ENCODE measurements around the gene LRRK1. TPM values are rescaled to one million over a fixed set of nuclear protein-coding genes. Genes with fewer than 3 reads are reported as not detected.

LRRK1 gene
- total RNA-seq, 1 donor from 2014 or later: 6.6 TPM

DNA sequence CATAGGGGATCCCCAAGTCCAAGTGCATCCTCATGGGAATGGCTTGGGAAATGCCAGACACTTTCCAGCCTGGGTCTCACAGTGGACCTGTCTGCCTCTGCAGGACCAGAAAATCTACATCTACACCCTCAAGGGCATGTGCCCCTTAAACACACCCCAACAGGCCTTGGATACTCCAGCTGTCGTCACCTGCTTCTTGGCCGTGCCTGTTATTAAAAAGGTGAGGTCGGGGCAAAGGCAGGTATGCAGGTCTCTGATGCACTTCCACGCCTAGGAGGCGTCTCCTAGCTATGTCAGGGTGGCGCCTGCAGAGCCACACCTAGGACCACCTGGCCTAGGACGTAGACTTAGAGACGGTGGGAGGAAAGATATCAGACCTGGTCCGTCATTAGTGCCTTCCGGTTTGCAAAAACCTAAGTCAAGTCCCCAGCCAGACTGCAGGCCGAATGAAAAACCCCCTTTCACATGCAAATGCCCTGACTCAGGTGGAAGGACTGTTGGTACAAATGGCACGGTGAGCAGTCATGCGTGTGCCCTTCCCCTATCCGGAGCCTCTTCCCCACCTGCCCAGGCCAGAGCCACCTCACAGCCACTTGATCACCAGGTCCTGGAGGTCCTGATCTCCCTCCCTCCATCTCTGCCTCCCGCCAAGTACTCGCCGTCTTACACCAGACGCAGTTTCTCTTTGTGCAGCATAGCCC lies 143.5 kb downstream of the LRRK1 start:
- H3K27me3 ChIP-seq (ENCODE audit: control insufficient read depth, insufficient read depth, low read length): no peaks in the 10 kb centered on the region
- TF ChIP-seq, protein P1, sequence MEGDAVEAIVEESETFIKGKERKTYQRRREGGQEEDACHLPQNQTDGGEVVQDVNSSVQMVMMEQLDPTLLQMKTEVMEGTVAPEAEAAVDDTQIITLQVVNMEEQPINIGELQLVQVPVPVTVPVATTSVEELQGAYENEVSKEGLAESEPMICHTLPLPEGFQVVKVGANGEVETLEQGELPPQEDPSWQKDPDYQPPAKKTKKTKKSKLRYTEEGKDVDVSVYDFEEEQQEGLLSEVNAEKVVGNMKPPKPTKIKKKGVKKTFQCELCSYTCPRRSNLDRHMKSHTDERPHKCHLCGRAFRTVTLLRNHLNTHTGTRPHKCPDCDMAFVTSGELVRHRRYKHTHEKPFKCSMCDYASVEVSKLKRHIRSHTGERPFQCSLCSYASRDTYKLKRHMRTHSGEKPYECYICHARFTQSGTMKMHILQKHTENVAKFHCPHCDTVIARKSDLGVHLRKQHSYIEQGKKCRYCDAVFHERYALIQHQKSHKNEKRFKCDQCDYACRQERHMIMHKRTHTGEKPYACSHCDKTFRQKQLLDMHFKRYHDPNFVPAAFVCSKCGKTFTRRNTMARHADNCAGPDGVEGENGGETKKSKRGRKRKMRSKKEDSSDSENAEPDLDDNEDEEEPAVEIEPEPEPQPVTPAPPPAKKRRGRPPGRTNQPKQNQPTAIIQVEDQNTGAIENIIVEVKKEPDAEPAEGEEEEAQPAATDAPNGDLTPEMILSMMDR (IDR thresholded peaks at IDR 0.05; ENCODE audit: insufficient read depth, low read length, poor library complexity, severe bottlenecking): no peak
- no peak for DNase-seq (ENCODE audit: low read depth)
- H3K4me3 ChIP-seq (ENCODE audit: low read depth, low read length): no peak overlapping the region
- H3K36me3 ChIP-seq (ENCODE audit: control insufficient read depth, insufficient read depth, low read length): no peaks in the 10 kb centered on the region

DNA sequence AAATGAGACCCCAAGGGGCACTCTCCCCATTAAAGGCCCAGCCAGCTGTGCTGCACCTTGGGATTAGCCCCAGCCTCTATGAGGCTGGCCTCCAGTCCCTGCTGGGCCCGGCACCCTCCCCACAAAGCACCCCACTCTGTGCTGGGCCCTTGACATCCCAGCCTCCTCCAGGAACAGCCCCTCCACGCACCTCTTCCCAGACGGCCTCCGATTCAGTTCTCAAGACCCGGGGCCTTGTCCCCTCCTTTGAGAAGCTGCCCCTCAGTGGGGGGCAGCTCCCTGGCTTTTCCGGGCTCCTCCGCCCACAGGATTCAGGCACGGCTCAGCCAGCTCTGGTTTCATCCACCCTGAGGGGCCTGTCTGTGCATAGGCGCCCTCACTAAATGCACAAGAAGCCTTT lies 144.1 kb downstream of the LRRK1 start:
- H3K4me3 ChIP-seq (ENCODE audit: low read depth, low read length): no peak overlapping the region
- H3K27me3 ChIP-seq (ENCODE audit: control insufficient read depth, insufficient read depth, low read length): no peaks in the 10 kb centered on the region
- no peak for DNase-seq (ENCODE audit: low read depth)
- no peaks in the 10 kb centered on the region for H3K36me3 ChIP-seq (ENCODE audit: control insufficient read depth, insufficient read depth, low read length)
- TF ChIP-seq, protein P1 (IDR thresholded peaks at IDR 0.05; ENCODE audit: insufficient read depth, low read length, poor library complexity, severe bottlenecking): no peak

DNA sequence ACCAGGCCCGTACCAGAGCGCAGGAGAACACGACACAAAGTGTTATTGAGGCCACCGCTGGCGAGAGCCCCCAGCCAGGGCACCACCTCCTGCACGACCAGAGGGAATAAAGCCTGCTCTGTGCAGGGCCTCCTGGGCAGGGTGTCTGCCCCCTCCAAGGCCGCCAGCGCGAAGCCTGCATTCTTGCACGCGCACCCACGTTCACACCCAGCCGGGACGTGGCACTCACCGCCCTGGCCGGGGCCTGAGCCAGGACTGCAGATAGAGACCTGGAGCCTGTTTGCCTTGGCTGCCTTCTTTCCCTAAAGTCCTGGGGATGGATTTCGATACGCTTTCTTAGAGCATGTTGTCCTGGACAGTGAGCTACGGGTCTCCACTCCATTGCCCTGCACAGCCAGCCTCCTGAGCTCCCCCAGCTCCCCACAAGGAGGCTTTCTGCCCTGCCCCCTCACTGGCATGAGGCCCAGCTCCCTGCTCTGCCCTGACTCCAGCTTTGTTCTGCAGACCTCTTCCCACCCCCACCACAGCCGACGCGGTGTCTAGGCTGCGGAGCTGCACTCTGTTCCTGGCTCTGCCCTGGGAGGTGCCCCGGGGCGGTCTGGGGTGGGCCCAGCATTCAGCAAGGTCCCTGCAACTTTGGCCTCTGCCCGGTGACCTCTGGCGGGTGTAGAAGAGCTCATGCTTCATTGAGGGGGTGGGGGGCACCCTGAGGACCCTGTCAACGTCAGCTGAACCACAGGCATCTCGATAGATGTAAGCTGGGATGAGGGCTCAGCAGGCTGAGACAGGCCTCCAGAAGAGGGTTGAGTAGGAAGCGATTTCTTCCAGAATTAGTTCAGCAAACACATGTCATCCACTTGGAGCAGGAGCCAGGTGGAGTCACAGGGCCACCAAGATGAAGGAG lies 145.0 kb downstream of the LRRK1 start:
- Histone ChIP-seq H3K36me3 (ENCODE audit: control insufficient read depth, insufficient read depth, low read length) (no peaks in the 10 kb centered on the region), H3K4me3 (ENCODE audit: low read depth, low read length) (no peak overlapping the region), H3K27me3 (ENCODE audit: control insufficient read depth, insufficient read depth, low read length) (no peaks in the 10 kb centered on the region)
- TF ChIP-seq, protein P1 (IDR thresholded peaks at IDR 0.05; ENCODE audit: insufficient read depth, low read length, poor library complexity, severe bottlenecking): no peak
- no peak for DNase-seq (ENCODE audit: low read depth)

DNA sequence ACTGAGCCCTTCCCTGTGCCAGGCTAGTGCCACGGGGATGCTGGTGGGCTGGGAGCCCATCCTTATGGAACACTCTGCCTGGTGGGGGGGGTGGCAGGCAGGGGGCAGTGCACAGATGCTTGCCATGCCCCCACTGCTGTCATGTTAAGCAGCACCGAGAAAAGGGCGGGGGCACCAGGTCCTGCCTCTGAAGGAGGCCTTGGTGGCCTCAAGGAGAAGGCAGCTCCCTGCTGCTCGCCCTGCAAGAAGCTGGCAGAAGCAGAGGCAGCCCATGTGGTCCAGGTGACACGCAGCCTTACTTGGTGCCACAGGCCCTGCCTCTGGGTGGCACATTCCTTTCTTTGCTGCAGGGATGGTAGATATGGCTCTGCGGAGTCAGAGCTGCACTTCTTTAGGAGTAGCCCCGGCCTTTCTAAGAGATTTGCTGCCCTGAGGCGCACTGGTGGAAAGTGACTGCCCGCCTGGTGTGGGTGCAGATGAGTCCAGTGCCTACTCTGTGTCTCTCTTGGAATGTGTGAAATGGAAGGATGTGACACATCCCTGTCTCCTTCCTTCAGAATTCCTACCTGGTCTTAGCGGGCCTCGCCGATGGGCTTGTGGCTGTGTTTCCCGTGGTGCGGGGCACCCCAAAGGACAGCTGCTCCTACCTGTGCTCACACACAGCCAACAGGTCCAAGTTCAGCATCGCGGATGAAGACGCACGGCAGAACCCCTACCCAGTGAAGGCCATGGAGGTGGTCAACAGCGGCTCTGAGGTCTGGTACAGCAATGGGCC lies 145.8 kb downstream of the LRRK1 start:
- TF ChIP-seq, protein P1 (IDR thresholded peaks at IDR 0.05; ENCODE audit: insufficient read depth, low read length, poor library complexity, severe bottlenecking): no peak
- Histone ChIP-seq H3K27me3 (ENCODE audit: control insufficient read depth, insufficient read depth, low read length) (no peaks in the 10 kb centered on the region), H3K36me3 (ENCODE audit: control insufficient read depth, insufficient read depth, low read length) (no peaks in the 10 kb centered on the region), H3K4me3 (ENCODE audit: low read depth, low read length) (no peak overlapping the region)
- no peak for DNase-seq (ENCODE audit: low read depth)

DNA sequence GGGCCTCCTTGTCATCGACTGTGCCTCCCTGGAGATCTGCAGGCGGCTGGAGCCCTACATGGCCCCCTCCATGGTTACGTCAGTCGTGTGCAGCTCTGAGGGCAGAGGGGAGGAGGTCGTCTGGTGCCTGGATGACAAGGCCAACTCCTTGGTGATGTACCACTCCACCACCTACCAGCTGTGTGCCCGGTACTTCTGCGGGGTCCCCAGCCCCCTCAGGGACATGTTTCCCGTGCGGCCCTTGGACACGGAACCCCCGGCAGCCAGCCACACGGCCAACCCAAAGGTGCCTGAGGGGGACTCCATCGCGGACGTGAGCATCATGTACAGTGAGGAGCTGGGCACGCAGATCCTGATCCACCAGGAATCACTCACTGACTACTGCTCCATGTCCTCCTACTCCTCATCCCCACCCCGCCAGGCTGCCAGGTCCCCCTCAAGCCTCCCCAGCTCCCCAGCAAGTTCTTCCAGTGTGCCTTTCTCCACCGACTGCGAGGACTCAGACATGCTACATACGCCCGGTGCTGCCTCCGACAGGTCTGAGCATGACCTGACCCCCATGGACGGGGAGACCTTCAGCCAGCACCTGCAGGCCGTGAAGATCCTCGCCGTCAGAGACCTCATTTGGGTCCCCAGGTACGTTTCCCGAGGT lies 146.5 kb downstream of the LRRK1 start:
- Histone ChIP-seq H3K4me3 (ENCODE audit: low read depth, low read length) (no peak overlapping the region), H3K36me3 (ENCODE audit: control insufficient read depth, insufficient read depth, low read length) (no peaks in the 10 kb centered on the region), H3K27me3 (ENCODE audit: control insufficient read depth, insufficient read depth, low read length) (no peaks in the 10 kb centered on the region)
- TF ChIP-seq, protein P1 (IDR thresholded peaks at IDR 0.05; ENCODE audit: insufficient read depth, low read length, poor library complexity, severe bottlenecking): no peak
- no peak for DNase-seq (ENCODE audit: low read depth)

Data from kidney epithelial cell (primary cell).